Karpas-422 (cell line): ENCODE results near the gene CRK. TPM values are rescaled to one million over a fixed set of nuclear protein-coding genes. Genes with fewer than 3 reads are reported as not detected.

Experiments
- DNase-seq: peaks from one replicate; pipeline ENCODE4 v3.0.0-alpha.2; 2015
- H2AFZ ChIP-seq: fragments of 200-600 bp; sonication (generic); 2 replicates; pipeline ENCODE4 v1.6.1; 2014; ENCODE audit warnings: antibody characterized with exemption, low read length, mixed read lengths
- H3K27ac ChIP-seq: fragments of 200-600 bp; sonication (generic); 2 replicates; pipeline ENCODE4 v1.5.1; 2014; ENCODE audit warnings: mild to moderate bottlenecking, low read length, moderate library complexity
- H3K27me3 ChIP-seq: fragments of 200-600 bp; sonication (generic); 2 replicates; pipeline ENCODE4 v1.6.1; 2014; ENCODE audit warnings: low read length, mixed read lengths
- H3K36me3 ChIP-seq: fragments of 200-600 bp; sonication (generic); 2 replicates; pipeline ENCODE4 v1.6.1; 2014; ENCODE audit warnings: low read length, mixed read lengths; ENCODE audit not compliant: insufficient read depth
- H3K4me1 ChIP-seq: fragments of 200-600 bp; sonication (generic); 2 replicates; pipeline ENCODE4 v1.6.1; 2014; ENCODE audit warnings: mild to moderate bottlenecking, low read length, mixed read lengths
- H3K4me2 ChIP-seq: fragments of 200-600 bp; sonication (generic); 2 replicates; pipeline ENCODE4 v1.6.1; 2014; ENCODE audit warnings: low read length, low read depth, mild to moderate bottlenecking; ENCODE audit not compliant: poor library complexity, severe bottlenecking
- H3K4me3 ChIP-seq: fragments of 200-600 bp; sonication (generic); 2 replicates; pipeline ENCODE4 v1.5.1; 2014; ENCODE audit warnings: mild to moderate bottlenecking, antibody characterized with exemption, low read length, mixed read lengths
- H3K79me2 ChIP-seq: fragments of 200-600 bp; sonication (generic); 2 replicates; pipeline ENCODE4 v1.6.1; 2014; ENCODE audit warnings: mild to moderate bottlenecking, low read length, mixed read lengths
- H3K9ac ChIP-seq: fragments of 200-600 bp; sonication (generic); 2 replicates; pipeline ENCODE4 v1.6.0; 2014; ENCODE audit warnings: low read length
- H3K9me2 ChIP-seq: fragments of 200-600 bp; sonication (generic), shearing (Covaris generic); replicated peaks from 2 replicates; pipeline ENCODE4 v1.6.0; 2014; ENCODE audit warnings: mild to moderate bottlenecking, low read length, moderate library complexity; ENCODE audit not compliant: insufficient read depth
- H3K9me3 ChIP-seq: fragments of 300-700, 200-600 bp; sonication (generic); 2 replicates; pipeline ENCODE4 v1.6.1; 2014; ENCODE audit warnings: low read length, mixed read lengths
- H4K20me1 ChIP-seq: fragments of 200-600 bp; sonication (generic); 2 replicates; pipeline ENCODE4 v1.6.1; 2014; ENCODE audit warnings: mild to moderate bottlenecking, antibody characterized with exemption, low read length, low read depth; ENCODE audit not compliant: insufficient read depth
- total RNA-seq: library from RNA; depleted of rRNA; stranded (reverse); fragments of >200 nt; shearing (Covaris generic); gene quantifications from 2 replicates; pipeline ENCODE4 v1.2.3, GENCODE V29; 2014; ENCODE audit warnings: low replicate concordance

Gene CRK
- total RNA-seq, 1 experiment from 2014 or later: 14.1 TPM

GRCh38 chr17:1438593-1439083 is 17.4 kb downstream of the CRK start:
- Histone ChIP-seq H3K9me2 (no peaks in the 10 kb centered on the region), H3K4me1 (no peaks in the 10 kb centered on the region), H3K27me3 (no peaks in the 10 kb centered on the region), H3K27ac (no peak overlapping the region), H3K79me2 (peaks cover 88% of the 10 kb centered on the region), H2AFZ (no peak overlapping the region), H3K4me2 (no peak overlapping the region), H3K9ac (no peak overlapping the region), H3K4me3 (no peak overlapping the region), H3K9me3 (no peaks in the 10 kb centered on the region), H4K20me1 (peaks cover 15% of the 10 kb centered on the region), H3K36me3 (peaks cover 32% of the 10 kb centered on the region)
- DNase-seq: no peak

- no peaks in the 10 kb centered on the region for H3K27me3 ChIP-seq
- H3K9me3 ChIP-seq: no peaks in the 10 kb centered on the region
- H3K9me2 ChIP-seq: no peaks in the 10 kb centered on the region
- H3K9ac ChIP-seq: no peak overlapping the region
- no peak overlapping the region for H3K27ac ChIP-seq
- no peak overlapping the region for H3K4me2 ChIP-seq
- peaks cover 84% of the 10 kb centered on the region for H3K79me2 ChIP-seq
- peaks cover 40% of the 10 kb centered on the region for H3K36me3 ChIP-seq
- H3K4me1 ChIP-seq: no peaks in the 10 kb centered on the region
- H3K4me3 ChIP-seq: no peak overlapping the region
- H2AFZ ChIP-seq: no peak overlapping the region
- no peak for DNase-seq
- peaks cover 15% of the 10 kb centered on the region for H4K20me1 ChIP-seq
These were observed 20.7 kb downstream of the CRK start for GRCh38 chr17:1435326-1435725.

GRCh38 chr17:1434150-1434549 is 21.9 kb downstream of the CRK start:
- H3K9ac ChIP-seq: no peak overlapping the region
- peaks cover 15% of the 10 kb centered on the region for H4K20me1 ChIP-seq
- no peaks in the 10 kb centered on the region for H3K9me3 ChIP-seq
- H3K4me2 ChIP-seq: no peak overlapping the region
- H3K4me3 ChIP-seq: no peak overlapping the region
- no peaks in the 10 kb centered on the region for H3K27me3 ChIP-seq
- no peaks in the 10 kb centered on the region for H3K9me2 ChIP-seq
- DNase-seq: no peak
- no peak overlapping the region for H2AFZ ChIP-seq
- H3K27ac ChIP-seq: no peak overlapping the region
- H3K36me3 ChIP-seq: peaks cover 40% of the 10 kb centered on the region
- H3K4me1 ChIP-seq: no peaks in the 10 kb centered on the region
- peaks cover 84% of the 10 kb centered on the region for H3K79me2 ChIP-seq

- Histone ChIP-seq H3K4me2 (no peak overlapping the region), H3K4me1 (no peaks in the 10 kb centered on the region), H3K4me3 (no peak overlapping the region), H3K36me3 (peaks cover 32% of the 10 kb centered on the region), H3K9ac (no peak overlapping the region), H3K9me2 (no peaks in the 10 kb centered on the region), H3K27me3 (no peaks in the 10 kb centered on the region), H2AFZ (no peak overlapping the region), H3K9me3 (no peaks in the 10 kb centered on the region), H3K79me2 (peaks cover 70% of the 10 kb centered on the region), H4K20me1 (peaks cover 10% of the 10 kb centered on the region), H3K27ac (no peak overlapping the region)
- DNase-seq: peak; percentile 32
These were observed 24.4 kb downstream of the CRK start for GRCh38 chr17:1431631-1432104.

- H3K4me1 ChIP-seq: no peaks in the 10 kb centered on the region
- DNase-seq: no peak
- H3K9me2 ChIP-seq: no peaks in the 10 kb centered on the region
- no peak overlapping the region for H3K9ac ChIP-seq
- no peaks in the 10 kb centered on the region for H3K27me3 ChIP-seq
- H3K4me3 ChIP-seq: no peak overlapping the region
- H3K4me2 ChIP-seq: no peak overlapping the region
- H3K27ac ChIP-seq: no peak overlapping the region
- H3K9me3 ChIP-seq: no peaks in the 10 kb centered on the region
- no peak overlapping the region for H2AFZ ChIP-seq
- H3K79me2 ChIP-seq: peaks cover 13% of the 10 kb centered on the region
- 0 out of 2 replicates have a peak, but pooled peaks cover 6% of the 10 kb centered on the region for H4K20me1 ChIP-seq
- H3K36me3 ChIP-seq: peaks cover 21% of the 10 kb centered on the region; the same call in 1 of the 2 replicates
These were observed 32.4 kb downstream of the CRK start for GRCh38 chr17:1423456-1424135.

- no peaks in the 10 kb centered on the region for H3K27me3 ChIP-seq
- H3K9ac ChIP-seq: no peak overlapping the region
- no peaks in the 10 kb centered on the region for H3K9me2 ChIP-seq
- no peak overlapping the region for H3K4me3 ChIP-seq
- H3K4me2 ChIP-seq: no peak overlapping the region
- no peaks in the 10 kb centered on the region for H3K9me3 ChIP-seq
- H3K4me1 ChIP-seq: no peaks in the 10 kb centered on the region
- no peak overlapping the region for H3K27ac ChIP-seq
- H2AFZ ChIP-seq: no peak overlapping the region
- peaks cover 13% of the 10 kb centered on the region for H3K79me2 ChIP-seq
- DNase-seq: no peak
- peaks cover 23% of the 10 kb centered on the region; the same call in 1 of the 2 replicates for H3K36me3 ChIP-seq
- H4K20me1 ChIP-seq: 0 out of 2 replicates have a peak, but pooled peaks cover 6% of the 10 kb centered on the region
These were observed 33.1 kb downstream of the CRK start for GRCh38 chr17:1422885-1423284.

- no peak for DNase-seq
- Histone ChIP-seq H3K79me2 (peaks cover 9% of the 10 kb centered on the region; the same call in 1 of the 2 replicates), H3K9me3 (no peaks in the 10 kb centered on the region), H3K27me3 (no peaks in the 10 kb centered on the region), H4K20me1 (0 out of 2 replicates have a peak, but pooled peaks cover 6% of the 10 kb centered on the region), H2AFZ (no peak overlapping the region), H3K9me2 (no peaks in the 10 kb centered on the region), H3K4me1 (no peaks in the 10 kb centered on the region), H3K27ac (no peak overlapping the region), H3K9ac (no peak overlapping the region), H3K4me2 (no peak overlapping the region), H3K36me3 (peaks cover 24% of the 10 kb centered on the region; the same call in 1 of the 2 replicates), H3K4me3 (no peak overlapping the region)
These were observed 34.6 kb downstream of the CRK start for GRCh38 chr17:1421470-1421869.

- Histone ChIP-seq H3K79me2 (peaks cover 6% of the 10 kb centered on the region; the same call in 1 of the 2 replicates), H3K36me3 (peaks cover 21% of the 10 kb centered on the region; the same call in 1 of the 2 replicates), H2AFZ (no peak overlapping the region), H3K9ac (no peak overlapping the region), H3K9me2 (no peaks in the 10 kb centered on the region), H3K4me3 (no peak overlapping the region), H4K20me1 (0 out of 2 replicates have a peak, but pooled peaks cover 6% of the 10 kb centered on the region), H3K27me3 (no peaks in the 10 kb centered on the region), H3K9me3 (no peaks in the 10 kb centered on the region), H3K4me1 (no peaks in the 10 kb centered on the region), H3K27ac (no peak overlapping the region), H3K4me2 (no peak overlapping the region)
- no peak for DNase-seq
These were observed 35.1 kb downstream of the CRK start for GRCh38 chr17:1420981-1421380.
